ENCODE data around the gene ATAT1. TPM values are rescaled to one million over a fixed set of nuclear protein-coding genes. Genes with fewer than 3 reads are reported as not detected.

The ATAT1 gene
- total RNA-seq, 2 experiments from 2014 or later, result 10.4 to 17.8 TPM

DNA sequence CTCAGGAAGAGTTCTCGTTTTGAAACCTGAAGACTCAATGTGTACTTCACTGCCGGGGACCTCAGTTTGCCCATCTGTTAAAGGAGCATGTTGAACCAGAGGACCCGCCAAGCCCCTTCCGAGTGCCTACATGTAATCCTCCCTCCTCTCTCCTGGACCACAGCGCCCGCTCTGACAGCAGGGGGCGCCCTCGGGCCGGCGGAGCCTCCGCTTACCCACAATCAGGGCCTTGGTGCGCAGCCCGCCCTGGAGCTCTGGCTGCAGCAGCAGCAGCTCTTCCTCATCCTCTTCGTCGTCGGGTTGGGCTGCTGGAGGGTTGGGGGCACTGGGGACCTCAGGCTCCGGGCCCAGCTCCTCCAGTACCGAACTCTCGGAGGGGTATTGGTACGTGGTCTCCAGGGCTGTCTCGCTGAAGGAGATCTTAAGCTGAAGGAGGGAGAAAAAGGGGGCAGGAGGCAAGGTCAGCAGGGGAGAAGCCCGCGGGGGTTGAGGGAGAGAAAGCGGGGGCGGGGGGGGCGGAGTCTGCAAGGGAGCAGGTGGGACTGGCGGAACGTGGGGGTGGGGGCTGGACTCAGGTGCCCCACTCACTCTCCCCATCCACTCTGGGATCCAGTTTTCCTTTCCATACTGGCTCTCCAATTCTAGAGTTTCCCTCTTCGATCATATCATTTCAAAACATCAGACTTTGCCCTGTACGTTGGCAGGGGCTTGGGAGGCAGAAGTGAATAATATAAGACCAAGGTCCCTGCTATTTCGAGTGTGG lies 52.5 kb downstream of the ATAT1 start:
- DNase-seq (ENCODE audit: low spot score), result peak; percentile 89
- peak overlapping the region; percentile 78 for H3K27ac ChIP-seq (ENCODE audit: low read depth, low read length, poor library complexity, severe bottlenecking)
- no peaks in the 10 kb centered on the region for H3K9me3 ChIP-seq (ENCODE audit: low read length)
- H2AFZ ChIP-seq (ENCODE audit: low read length), result no peak overlapping the region
- no TSS peak for BruUV-seq (replicated peaks)
- H3K36me3 ChIP-seq (ENCODE audit: insufficient read depth, low read length), result peaks cover 83% of the 10 kb centered on the region
- H3K4me1 ChIP-seq (ENCODE audit: insufficient read depth, low read length, poor library complexity, severe bottlenecking), result peaks cover 30% of the 10 kb centered on the region
- H4K20me1 ChIP-seq (ENCODE audit: insufficient read depth, low read length), result peaks cover 13% of the 10 kb centered on the region; the same call in 1 of the 2 replicates
- peaks cover 69% of the 10 kb centered on the region for H3K79me2 ChIP-seq (ENCODE audit: insufficient read depth, low read depth, low read length)
- TF ChIP-seq, protein P1, sequence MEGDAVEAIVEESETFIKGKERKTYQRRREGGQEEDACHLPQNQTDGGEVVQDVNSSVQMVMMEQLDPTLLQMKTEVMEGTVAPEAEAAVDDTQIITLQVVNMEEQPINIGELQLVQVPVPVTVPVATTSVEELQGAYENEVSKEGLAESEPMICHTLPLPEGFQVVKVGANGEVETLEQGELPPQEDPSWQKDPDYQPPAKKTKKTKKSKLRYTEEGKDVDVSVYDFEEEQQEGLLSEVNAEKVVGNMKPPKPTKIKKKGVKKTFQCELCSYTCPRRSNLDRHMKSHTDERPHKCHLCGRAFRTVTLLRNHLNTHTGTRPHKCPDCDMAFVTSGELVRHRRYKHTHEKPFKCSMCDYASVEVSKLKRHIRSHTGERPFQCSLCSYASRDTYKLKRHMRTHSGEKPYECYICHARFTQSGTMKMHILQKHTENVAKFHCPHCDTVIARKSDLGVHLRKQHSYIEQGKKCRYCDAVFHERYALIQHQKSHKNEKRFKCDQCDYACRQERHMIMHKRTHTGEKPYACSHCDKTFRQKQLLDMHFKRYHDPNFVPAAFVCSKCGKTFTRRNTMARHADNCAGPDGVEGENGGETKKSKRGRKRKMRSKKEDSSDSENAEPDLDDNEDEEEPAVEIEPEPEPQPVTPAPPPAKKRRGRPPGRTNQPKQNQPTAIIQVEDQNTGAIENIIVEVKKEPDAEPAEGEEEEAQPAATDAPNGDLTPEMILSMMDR (conservative IDR thresholded peaks at IDR 0.05; ENCODE audit: low read length), result peak; percentile 97
- no peak for TF ChIP-seq EZH2phosphoT487 (IDR thresholded peaks at IDR 0.05; ENCODE audit: borderline replicate concordance, low read depth, low read length)
- CTCF ChIA-PET (ENCODE audit: unreplicated experiment), result interaction anchor here (0.8 to 1.2 kb wide), 4 partner anchors 9 to 122 kb away, joined by 3 to 10 read pairs (median 6); partner anchors contain the start of gene PRR3
- H3K9me2 ChIP-seq (ENCODE audit: insufficient read depth, low read length), result no peaks in the 10 kb centered on the region
- H3K4me3 ChIP-seq (ENCODE audit: low read depth, low read length, poor library complexity, severe bottlenecking), result peak overlapping the region; percentile 95
- POLR2A ChIA-PET, result interaction anchor here (0.7 to 2.1 kb wide), 8 partner anchors 9 to 144 kb away, joined by 3 to 12 read pairs (median 6); partner anchors contain the start of genes MDC1 and TUBB
- peak overlapping the region; percentile 99 for H3K4me2 ChIP-seq (ENCODE audit: low read length)
- intact Hi-C loops (cut with micrococcal nuclease; ENCODE audit: unreplicated experiment), result loop anchor here (1.0 to 10.0 kb wide), 4 partner anchors 9 to 206 kb away; partner anchors contain the start of gene DDR1

DNA sequence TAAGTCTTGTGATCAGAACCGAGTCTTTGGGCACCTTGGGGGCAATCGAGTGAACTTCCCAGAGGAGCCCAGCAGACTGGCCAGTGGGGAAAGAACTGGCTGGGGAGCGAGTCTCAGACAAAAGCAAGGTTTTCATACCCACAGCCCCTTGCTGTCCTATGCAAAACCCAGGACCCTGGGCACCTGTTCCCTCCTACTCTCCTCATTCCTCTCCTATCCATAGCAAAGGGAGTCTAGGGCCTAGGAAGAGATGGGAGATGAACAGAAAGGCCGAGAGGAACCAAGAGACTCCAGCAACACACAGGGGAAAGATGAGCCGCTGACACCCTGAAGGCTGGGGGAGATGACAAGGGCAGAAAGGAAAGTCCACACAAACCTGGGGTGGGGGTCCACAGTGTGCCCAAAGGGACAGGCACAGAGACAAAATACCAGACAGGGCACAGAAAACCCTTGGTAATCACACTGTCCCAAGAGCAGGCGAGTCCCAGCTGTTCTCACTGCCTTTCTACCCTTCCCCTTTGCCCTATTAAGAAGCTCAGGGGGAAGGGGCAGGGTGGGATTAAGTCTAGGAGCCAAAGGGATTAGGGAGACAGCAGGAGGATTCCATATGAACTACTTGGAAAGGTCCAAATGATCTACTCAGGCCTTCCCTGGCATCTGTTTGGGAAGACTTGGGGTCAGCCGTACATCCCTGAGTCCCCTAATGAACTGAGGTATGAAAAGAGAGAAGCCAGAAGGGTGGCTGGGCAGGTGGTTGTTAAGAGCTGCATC lies 53.3 kb downstream of the ATAT1 start:
- Histone ChIP-seq H3K4me3 (ENCODE audit: low read depth, low read length, poor library complexity, severe bottlenecking) (peak overlapping the region; percentile 95), H3K36me3 (ENCODE audit: insufficient read depth, low read length) (peaks cover 89% of the 10 kb centered on the region), H3K4me2 (ENCODE audit: low read length) (peak overlapping the region; percentile 99), H3K79me2 (ENCODE audit: insufficient read depth, low read depth, low read length) (peaks cover 77% of the 10 kb centered on the region), H3K9me2 (ENCODE audit: insufficient read depth, low read length) (no peaks in the 10 kb centered on the region), H3K4me1 (ENCODE audit: insufficient read depth, low read length, poor library complexity, severe bottlenecking) (peaks cover 30% of the 10 kb centered on the region), H2AFZ (ENCODE audit: low read length) (no peak overlapping the region), H3K27ac (ENCODE audit: low read depth, low read length, poor library complexity, severe bottlenecking) (peak overlapping the region; percentile 78), H3K9me3 (ENCODE audit: low read length) (no peaks in the 10 kb centered on the region), H4K20me1 (ENCODE audit: insufficient read depth, low read length) (peaks cover 15% of the 10 kb centered on the region; the same call in 1 of the 2 replicates)
- peak; percentile 24 for DNase-seq (ENCODE audit: low spot score)
- BruUV-seq (replicated peaks), result no TSS peak
- intact Hi-C loops (cut with micrococcal nuclease; ENCODE audit: unreplicated experiment), result loop anchor here (1.0 to 10.0 kb wide), 5 partner anchors 8 to 815 kb away; partner anchors contain the start of genes DDR1 and MICB
- ChIA-PET POLR2A (interaction anchor here (0.6 to 2.1 kb wide), 6 partner anchors 8 to 65 kb away, joined by 3 to 12 read pairs (median 4); partner anchors contain the start of gene TUBB), CTCF (ENCODE audit: unreplicated experiment) (interaction anchor here (0.6 to 1.2 kb wide), 7 partner anchors 9 to 51 kb away, joined by 3 to 10 read pairs (median 5); no protein-coding TSS in a partner anchor)
- TF ChIP-seq, protein P1 (conservative IDR thresholded peaks at IDR 0.05; ENCODE audit: low read length), result no peak

Measured in OCI-LY7 (cell line).